Measurements from ENCODE around the gene PSMD13. TPM values are rescaled to one million over a fixed set of nuclear protein-coding genes. Genes with fewer than 3 reads are reported as not detected.

PSMD13 gene
- total RNA-seq, 1 donor from 2014 or later: 136 TPM

GRCh38 chr11:278001-278951, 41.5 kb downstream of the PSMD13 start, which contains the start of gene NLRP6:
Gene NLRP6 (plus strand): TSS chr11:278407. CDS start chr11:278570, 163 bp downstream.
- no peak for TF ChIP-seq CTCF (IDR thresholded peaks at IDR 0.05; ENCODE audit: partially characterized antibody, unreplicated experiment)
- no peak within 1 kb of the TSS for H3K27ac Mint-ChIP-seq (ENCODE audit: unreplicated experiment)
- peaks cover 3% of the 10 kb centered on the region for H3K4me1 Mint-ChIP-seq (ENCODE audit: low read depth, unreplicated experiment)
- peaks cover 9% of the 10 kb centered on the region for H3K9me3 Mint-ChIP-seq (ENCODE audit: unreplicated experiment)
- H3K4me3 Mint-ChIP-seq (ENCODE audit: unreplicated experiment): peak within 1 kb of the TSS; percentile 30
- peaks cover 5% of the 10 kb centered on the region for H3K36me3 Mint-ChIP-seq (ENCODE audit: unreplicated experiment)
- no peak for DNase-seq
- peaks cover 23% of the 10 kb centered on the region for H3K27me3 Mint-ChIP-seq (ENCODE audit: unreplicated experiment)

GRCh38 chr11:279040-279965, 42.5 kb downstream of the PSMD13 start:
- no peak overlapping the region for H3K4me3 Mint-ChIP-seq (ENCODE audit: unreplicated experiment)
- peaks cover 5% of the 10 kb centered on the region for H3K36me3 Mint-ChIP-seq (ENCODE audit: unreplicated experiment)
- TF ChIP-seq CTCF (IDR thresholded peaks at IDR 0.05; ENCODE audit: partially characterized antibody, unreplicated experiment): no peak
- H3K4me1 Mint-ChIP-seq (ENCODE audit: low read depth, unreplicated experiment): peaks cover 3% of the 10 kb centered on the region
- DNase-seq: no peak
- H3K9me3 Mint-ChIP-seq (ENCODE audit: unreplicated experiment): peaks cover 12% of the 10 kb centered on the region
- H3K27ac Mint-ChIP-seq (ENCODE audit: unreplicated experiment): no peak overlapping the region
- H3K27me3 Mint-ChIP-seq (ENCODE audit: unreplicated experiment): peaks cover 22% of the 10 kb centered on the region

- H3K4me1 Mint-ChIP-seq (ENCODE audit: low read depth, unreplicated experiment): peaks cover 3% of the 10 kb centered on the region
- peaks cover 5% of the 10 kb centered on the region for H3K36me3 Mint-ChIP-seq (ENCODE audit: unreplicated experiment)
- DNase-seq: no peak
- H3K27ac Mint-ChIP-seq (ENCODE audit: unreplicated experiment): no peak overlapping the region
- peaks cover 22% of the 10 kb centered on the region for H3K27me3 Mint-ChIP-seq (ENCODE audit: unreplicated experiment)
- TF ChIP-seq CTCF (IDR thresholded peaks at IDR 0.05; ENCODE audit: partially characterized antibody, unreplicated experiment): no peak
- H3K4me3 Mint-ChIP-seq (ENCODE audit: unreplicated experiment): peak overlapping the region; percentile 59
- peaks cover 14% of the 10 kb centered on the region for H3K9me3 Mint-ChIP-seq (ENCODE audit: unreplicated experiment)
Measured at GRCh38 chr11:279966-280705, 43.4 kb downstream of the PSMD13 start.

- DNase-seq: no peak
Measured at GRCh38 chr11:280706-281485, 44.1 kb downstream of the PSMD13 start.

More at GRCh38 chr11:280706-281485, 44.1 kb downstream of the PSMD13 start:
- H3K4me3 Mint-ChIP-seq (ENCODE audit: unreplicated experiment): no peak overlapping the region
- H3K36me3 Mint-ChIP-seq (ENCODE audit: unreplicated experiment): peaks cover 5% of the 10 kb centered on the region
- peaks cover 22% of the 10 kb centered on the region for H3K27me3 Mint-ChIP-seq (ENCODE audit: unreplicated experiment)
- TF ChIP-seq CTCF (IDR thresholded peaks at IDR 0.05; ENCODE audit: partially characterized antibody, unreplicated experiment): no peak
- H3K9me3 Mint-ChIP-seq (ENCODE audit: unreplicated experiment): peaks cover 13% of the 10 kb centered on the region
- H3K27ac Mint-ChIP-seq (ENCODE audit: unreplicated experiment): no peak overlapping the region
- H3K4me1 Mint-ChIP-seq (ENCODE audit: low read depth, unreplicated experiment): peaks cover 3% of the 10 kb centered on the region
